Measurements from ENCODE around the gene MUC5B.

DNA sequence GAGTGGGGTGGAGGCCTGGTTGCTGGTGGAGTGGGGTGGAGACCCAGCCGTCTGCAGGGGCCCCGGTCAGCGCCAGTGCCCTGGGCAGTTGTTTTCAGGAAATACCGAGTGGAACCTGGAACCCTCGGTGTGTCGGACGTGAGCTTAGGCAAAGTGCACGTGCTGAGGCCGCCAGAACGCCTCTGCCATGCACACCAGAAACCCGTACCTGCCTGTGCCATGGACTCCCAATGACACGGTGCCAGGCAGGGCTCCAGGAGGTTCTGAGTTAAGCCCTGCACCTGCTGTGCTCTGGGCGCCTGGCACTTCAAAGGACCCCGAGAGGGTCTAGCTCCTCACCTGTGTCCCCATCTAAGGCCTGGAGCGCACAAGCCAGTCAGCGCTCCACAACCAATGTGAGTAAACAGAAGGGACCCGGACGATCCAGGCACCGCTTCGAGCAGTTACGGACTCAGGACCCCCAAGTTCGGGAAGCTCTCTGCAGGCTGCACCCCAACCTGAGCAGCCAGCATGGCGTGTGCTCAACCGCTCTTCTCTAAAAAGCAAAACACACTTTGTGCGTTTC is 74.2 kb downstream of the MUC5B start:
- no peak for TF ChIP-seq CTCF (IDR thresholded peaks at IDR 0.05)
- no peak for TF ChIP-seq EZH2 (IDR thresholded peaks at IDR 0.05; ENCODE audit: borderline replicate concordance, insufficient read depth, low read depth, low read length, poor library complexity, severe bottlenecking)

All from B cell (primary cell).